ENCODE measurements around the gene HAUS3. TPM values are rescaled to one million over a fixed set of nuclear protein-coding genes. Genes with fewer than 3 reads are reported as not detected.

The HAUS3 gene
- total RNA-seq, 1 experiment from 2014 or later = 18.0 TPM

DNA sequence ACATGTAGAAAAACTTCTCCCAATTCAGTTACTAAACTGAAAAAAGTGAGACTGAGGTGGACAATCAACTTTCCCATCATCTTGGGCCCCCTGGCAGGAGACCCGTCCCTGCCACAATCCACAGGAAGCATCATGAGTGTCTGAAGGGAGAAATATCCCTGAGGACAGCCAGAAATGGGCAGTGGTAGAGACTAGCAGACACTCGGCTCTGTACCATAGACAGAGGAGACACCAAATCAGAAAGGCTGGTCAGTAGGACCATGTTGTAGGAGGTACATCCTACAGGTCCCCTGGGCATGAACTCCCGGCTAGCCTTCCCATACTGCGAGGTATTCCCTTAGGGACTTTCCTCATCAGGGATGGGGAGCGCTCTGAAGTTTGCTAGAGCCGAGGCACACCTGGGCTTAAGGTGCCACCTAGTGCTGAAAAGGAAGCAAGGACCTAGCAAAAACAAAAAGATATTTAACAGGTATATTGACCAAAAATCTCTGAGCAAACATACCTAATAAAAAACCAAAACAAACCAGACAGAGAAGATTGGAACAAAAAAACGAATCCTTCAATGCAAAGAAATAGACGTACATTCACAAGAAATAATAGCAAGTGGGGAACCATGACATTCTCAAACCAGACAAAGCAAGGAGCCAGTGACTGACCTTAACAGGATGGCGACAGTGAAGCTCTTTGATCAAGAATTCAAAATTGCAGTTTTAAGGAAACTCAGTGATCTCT is 55.6 kb downstream of the HAUS3 start:
- DNase-seq = peak; percentile 68
- H3K27me3 Mint-ChIP-seq (ENCODE audit: low read depth) = no peaks in the 10 kb centered on the region; the same call in none of the 2 replicates
- Histone ChIP-seq H3K9me3 (ENCODE audit: control insufficient read depth, low read depth, low read length) (no peaks in the 10 kb centered on the region), H4K91ac (ENCODE audit: insufficient read length, low read depth, low read length) (no peak overlapping the region), H3K79me1 (ENCODE audit: insufficient read depth, low read depth, low read length, poor library complexity, severe bottlenecking) (no peaks in the 10 kb centered on the region), H3K79me2 (ENCODE audit: insufficient read depth, low read length) (no peaks in the 10 kb centered on the region), H2BK15ac (ENCODE audit: low read depth, low read length) (no peak overlapping the region), H3K9ac (ENCODE audit: extremely low read depth, insufficient read length, low read length) (no peak overlapping the region), H2AK5ac (ENCODE audit: insufficient read length, low read length) (no peak overlapping the region), H3K14ac (ENCODE audit: insufficient read depth, low read length) (no peak overlapping the region), H2BK120ac (ENCODE audit: low read depth, low read length, poor library complexity, severe bottlenecking) (no peak overlapping the region), H2BK5ac (ENCODE audit: insufficient read length, low read length) (no peak overlapping the region), H2BK12ac (ENCODE audit: insufficient read length, low read depth, low read length) (no peak overlapping the region), H3K27me3 (ENCODE audit: insufficient read depth, low read length) (no peaks in the 10 kb centered on the region), H3K27ac (ENCODE audit: insufficient read length, low read depth, low read length) (no peak overlapping the region), H3K4ac (ENCODE audit: low read depth, low read length) (no peak overlapping the region), H4K5ac (ENCODE audit: insufficient read length, low read depth, low read length) (no peak overlapping the region), H4K20me1 (ENCODE audit: control insufficient read depth, insufficient read depth, insufficient read length) (no peaks in the 10 kb centered on the region), H3K23me2 (ENCODE audit: insufficient read length, low read depth, low read length, poor library complexity, severe bottlenecking) (no peaks in the 10 kb centered on the region), H3K4me2 (ENCODE audit: insufficient read depth, insufficient read length, low read length) (no peak overlapping the region), H2BK20ac (ENCODE audit: low read depth, low read length, poor library complexity, severe bottlenecking) (no peak overlapping the region), H3K23ac (ENCODE audit: insufficient read length, low read depth, low read length) (no peak overlapping the region), H4K8ac (replicated peaks; ENCODE audit: insufficient read length, low read depth, low read length) (no peak overlapping the region), H3T11ph (ENCODE audit: low read length) (no peak overlapping the region), H3K4me1 (ENCODE audit: insufficient read depth, low read length) (no peaks in the 10 kb centered on the region), H3K18ac (ENCODE audit: insufficient read length, low read depth, low read length) (no peak overlapping the region), H3K56ac (ENCODE audit: insufficient read length, low read depth, low read length) (no peak overlapping the region), H2AFZ (ENCODE audit: low read length) (no peak overlapping the region)
- peaks cover 2 to 8% (median 3%) of the 10 kb centered on the region in 3 experiments for H3K36me3 Mint-ChIP-seq (ENCODE audit: insufficient read depth in 1 of 3, low read depth in 3 of 3)
- TF ChIP-seq, protein P1, sequence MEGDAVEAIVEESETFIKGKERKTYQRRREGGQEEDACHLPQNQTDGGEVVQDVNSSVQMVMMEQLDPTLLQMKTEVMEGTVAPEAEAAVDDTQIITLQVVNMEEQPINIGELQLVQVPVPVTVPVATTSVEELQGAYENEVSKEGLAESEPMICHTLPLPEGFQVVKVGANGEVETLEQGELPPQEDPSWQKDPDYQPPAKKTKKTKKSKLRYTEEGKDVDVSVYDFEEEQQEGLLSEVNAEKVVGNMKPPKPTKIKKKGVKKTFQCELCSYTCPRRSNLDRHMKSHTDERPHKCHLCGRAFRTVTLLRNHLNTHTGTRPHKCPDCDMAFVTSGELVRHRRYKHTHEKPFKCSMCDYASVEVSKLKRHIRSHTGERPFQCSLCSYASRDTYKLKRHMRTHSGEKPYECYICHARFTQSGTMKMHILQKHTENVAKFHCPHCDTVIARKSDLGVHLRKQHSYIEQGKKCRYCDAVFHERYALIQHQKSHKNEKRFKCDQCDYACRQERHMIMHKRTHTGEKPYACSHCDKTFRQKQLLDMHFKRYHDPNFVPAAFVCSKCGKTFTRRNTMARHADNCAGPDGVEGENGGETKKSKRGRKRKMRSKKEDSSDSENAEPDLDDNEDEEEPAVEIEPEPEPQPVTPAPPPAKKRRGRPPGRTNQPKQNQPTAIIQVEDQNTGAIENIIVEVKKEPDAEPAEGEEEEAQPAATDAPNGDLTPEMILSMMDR (conservative IDR thresholded peaks at IDR 0.05) = peak; percentile 87
- no peak overlapping the region for H3K4me3 Mint-ChIP-seq
- peaks cover 8 to 11% of the 10 kb centered on the region in 2 experiments for H3K9me3 Mint-ChIP-seq
- no peaks in the 10 kb centered on the region for H3K4me1 Mint-ChIP-seq
- H3K27ac Mint-ChIP-seq = no peak overlapping the region
- no CpG with 5 or more reads among the region's 9 CpGs for WGBS (ENCODE audit: extremely low coverage, insufficient read length, low lambda C conversion rate)
